ENCODE data around the gene KLHL42. TPM values are rescaled to one million over a fixed set of nuclear protein-coding genes. Genes with fewer than 3 reads are reported as not detected.

The KLHL42 gene
- total and polyA plus RNA-seq, 10 of the 15 experiments (the other 5 are each of a cell fraction or from before 2014, with no cell fraction given): 2.1 to 18.2 (median 13.1) TPM

DNA sequence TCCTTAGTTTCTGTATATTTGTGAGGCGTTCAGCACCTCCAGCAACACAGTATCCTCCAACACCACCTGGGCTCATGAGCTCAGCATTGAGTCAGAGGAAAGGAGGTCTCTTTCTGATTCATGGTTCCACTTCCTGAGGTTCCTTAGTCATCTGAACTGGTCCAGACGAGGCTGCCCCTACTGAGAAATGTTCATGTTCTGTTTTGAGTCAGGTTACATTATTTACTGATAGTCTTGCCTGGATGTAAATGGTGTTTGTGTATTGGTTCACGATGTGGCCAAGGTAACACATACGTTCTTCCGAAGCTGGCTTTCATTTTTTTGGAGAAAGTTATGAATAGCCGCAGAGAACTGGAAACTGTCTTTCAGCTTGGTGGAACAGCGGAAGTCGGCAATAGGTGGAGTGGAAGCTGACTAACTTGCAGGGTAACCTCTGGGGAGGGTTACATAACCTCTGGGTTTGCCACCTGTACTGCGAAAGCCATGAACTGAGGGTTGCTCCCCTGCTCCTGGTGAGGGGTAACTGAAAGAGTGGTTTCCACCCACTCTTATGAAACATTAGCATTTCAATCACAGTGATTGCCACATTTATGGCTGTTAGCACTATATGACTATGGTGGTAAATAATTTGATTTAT, 42.2 kb downstream of the KLHL42 start:
- Histone ChIP-seq H4K20me1 (ENCODE audit: control insufficient read depth, insufficient read depth) (no peaks in the 10 kb centered on the region), H3K27ac (ENCODE audit: control insufficient read depth, insufficient read depth) (peak overlapping the region; percentile 0; the same call in 1 of the 2 replicates), H3K27me3 (replicated peaks in 1 of 2; ENCODE audit: control insufficient read depth in 2 of 2, insufficient read depth in 2 of 2, low read length in 1 of 2) (0 out of 4 replicates have a peak, but pooled peaks cover 0 to 2% of the 10 kb centered on the region in 2 experiments), H3K79me2 (ENCODE audit: control insufficient read depth, insufficient read depth, low read length) (no peaks in the 10 kb centered on the region), H2AFZ (ENCODE audit: control insufficient read depth, low read depth, low read length) (peak overlapping the region; percentile 57), H3K4me2 (ENCODE audit: control insufficient read depth, insufficient read depth) (peak overlapping the region; percentile 94), H3K9ac (ENCODE audit: control insufficient read depth, insufficient read depth, low read length) (no peak overlapping the region), H3K36me3 (ENCODE audit: control insufficient read depth in 2 of 2, insufficient read depth in 2 of 2, low read length in 1 of 2) (no peaks in the 10 kb centered on the region), H3K4me1 (ENCODE audit: control insufficient read depth, insufficient read depth, low read length) (peaks cover 34% of the 10 kb centered on the region), H3K9me3 (replicated peaks; ENCODE audit: control insufficient read depth, insufficient read depth, low read length) (no peaks in the 10 kb centered on the region), H3K4me3 (peak overlapping the region; percentile 5; the same call in 1 of the 2 replicates)
- BruUV-seq (replicated peaks): no TSS peak
- RAD21 ChIA-PET (ENCODE audit: unreplicated experiment): interaction anchor here (1.0 to 3.9 kb wide), 10 partner anchors 19 to 119 kb away, joined by 3 to 43 read pairs (median 5); partner anchors contain the start of genes KLHL42 and MANSC4
- SMC1A ChIA-PET (ENCODE audit: uncharacterized antibody, unreplicated experiment): interaction anchor here (0.5 to 4.6 kb wide), 16 partner anchors 11 to 1088 kb away, joined by 3 to 70 read pairs (median 3); no protein-coding TSS in a partner anchor
- in situ Hi-C loops (cut with MboI) (no loop called here), intact Hi-C loops (cut with micrococcal nuclease; ENCODE audit: unreplicated experiment) (loop anchor here (5.0 kb wide), 1 partner anchor 70 kb away; no protein-coding TSS in a partner anchor)
- 1% methylated on average over 9 of the region's 9 CpGs for WGBS (ENCODE audit: insufficient coverage, insufficient replicate concordance, low lambda C conversion rate, missing lambda C conversion rate)
- peak; percentile 69 for DNase-seq (ENCODE audit: low read depth, low spot score)
- POLR2A ChIA-PET: interaction anchor here (0.9 to 1.4 kb wide), 2 partner anchors 12 to 89 kb away, joined by 3 to 4 read pairs; no protein-coding TSS in a partner anchor
- CTCF ChIA-PET: interaction anchor here (0.6 to 5.5 kb wide), 35 partner anchors 8 to 1050 kb away, joined by 3 to 122 read pairs (median 5); no protein-coding TSS in a partner anchor
- peak; percentile 85 for ATAC-seq
- peak; percentile 90 for FAIRE-seq
- TF ChIP-seq PAX5 (IDR thresholded peaks at IDR 0.05; ENCODE audit: borderline replicate concordance, low read depth, low read length) (peak; percentile 31; the same call in 1 of the 2 replicates), CEBPB (IDR thresholded peaks at IDR 0.05; ENCODE audit: borderline replicate concordance in 1 of 2, low read depth in 2 of 2, low read length in 2 of 2) (no peak; a peak in 1 of 4 replicates), IKZF2 (IDR thresholded peaks at IDR 0.05) (peak; percentile 69 to 84), STAT3 (IDR thresholded peaks at IDR 0.05; ENCODE audit: low read depth, low read length) (no peak), ZNF217 (IDR thresholded peaks at IDR 0.05) (no peak), KLF5 (IDR thresholded peaks at IDR 0.05; ENCODE audit: partially characterized antibody) (no peak), FOXM1 (IDR thresholded peaks at IDR 0.05; ENCODE audit: low read depth, low read length) (peak; percentile 85), MEF2A (IDR thresholded peaks at IDR 0.05; ENCODE audit: insufficient read depth, low read depth, low read length) (0 out of 2 replicates have a peak, but pooled peaks have one; percentile 43), NFIC (IDR thresholded peaks at IDR 0.05; ENCODE audit: low read depth, low read length) (peak; percentile 89), CBX5 (IDR thresholded peaks at IDR 0.05; ENCODE audit: low read depth) (0 out of 2 replicates have a peak, but pooled peaks have one; percentile 41), ZBED1 (IDR thresholded peaks at IDR 0.05; ENCODE audit: borderline replicate concordance) (peak; percentile 75; the same call in 1 of the 2 replicates), DPF2 (IDR thresholded peaks at IDR 0.05) (peak; percentile 55; the same call in 1 of the 2 replicates), RCOR1 (conservative IDR thresholded peaks at IDR 0.05; ENCODE audit: low read depth, low read length) (0 out of 2 replicates have a peak, but pooled peaks have one; percentile 41), CREB1 (IDR thresholded peaks at IDR 0.05; ENCODE audit: low read depth) (peak; percentile 86), EED (IDR thresholded peaks at IDR 0.05; ENCODE audit: low read depth) (peak; percentile 91)
- TF ChIP-seq, protein P1, sequence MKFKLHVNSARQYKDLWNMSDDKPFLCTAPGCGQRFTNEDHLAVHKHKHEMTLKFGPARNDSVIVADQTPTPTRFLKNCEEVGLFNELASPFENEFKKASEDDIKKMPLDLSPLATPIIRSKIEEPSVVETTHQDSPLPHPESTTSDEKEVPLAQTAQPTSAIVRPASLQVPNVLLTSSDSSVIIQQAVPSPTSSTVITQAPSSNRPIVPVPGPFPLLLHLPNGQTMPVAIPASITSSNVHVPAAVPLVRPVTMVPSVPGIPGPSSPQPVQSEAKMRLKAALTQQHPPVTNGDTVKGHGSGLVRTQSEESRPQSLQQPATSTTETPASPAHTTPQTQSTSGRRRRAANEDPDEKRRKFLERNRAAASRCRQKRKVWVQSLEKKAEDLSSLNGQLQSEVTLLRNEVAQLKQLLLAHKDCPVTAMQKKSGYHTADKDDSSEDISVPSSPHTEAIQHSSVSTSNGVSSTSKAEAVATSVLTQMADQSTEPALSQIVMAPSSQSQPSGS (IDR thresholded peaks at IDR 0.05; ENCODE audit: low read length): peak; percentile 74; the same call in 1 of the 2 replicates
- TF ChIP-seq, protein P2, sequence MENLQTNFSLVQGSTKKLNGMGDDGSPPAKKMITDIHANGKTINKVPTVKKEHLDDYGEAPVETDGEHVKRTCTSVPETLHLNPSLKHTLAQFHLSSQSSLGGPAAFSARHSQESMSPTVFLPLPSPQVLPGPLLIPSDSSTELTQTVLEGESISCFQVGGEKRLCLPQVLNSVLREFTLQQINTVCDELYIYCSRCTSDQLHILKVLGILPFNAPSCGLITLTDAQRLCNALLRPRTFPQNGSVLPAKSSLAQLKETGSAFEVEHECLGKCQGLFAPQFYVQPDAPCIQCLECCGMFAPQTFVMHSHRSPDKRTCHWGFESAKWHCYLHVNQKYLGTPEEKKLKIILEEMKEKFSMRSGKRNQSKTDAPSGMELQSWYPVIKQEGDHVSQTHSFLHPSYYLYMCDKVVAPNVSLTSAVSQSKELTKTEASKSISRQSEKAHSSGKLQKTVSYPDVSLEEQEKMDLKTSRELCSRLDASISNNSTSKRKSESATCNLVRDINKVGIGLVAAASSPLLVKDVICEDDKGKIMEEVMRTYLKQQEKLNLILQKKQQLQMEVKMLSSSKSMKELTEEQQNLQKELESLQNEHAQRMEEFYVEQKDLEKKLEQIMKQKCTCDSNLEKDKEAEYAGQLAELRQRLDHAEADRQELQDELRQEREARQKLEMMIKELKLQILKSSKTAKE (IDR thresholded peaks at IDR 0.05; ENCODE audit: low read depth, poor library complexity, severe bottlenecking): peak; percentile 81
- TF ChIP-seq, protein P3, sequence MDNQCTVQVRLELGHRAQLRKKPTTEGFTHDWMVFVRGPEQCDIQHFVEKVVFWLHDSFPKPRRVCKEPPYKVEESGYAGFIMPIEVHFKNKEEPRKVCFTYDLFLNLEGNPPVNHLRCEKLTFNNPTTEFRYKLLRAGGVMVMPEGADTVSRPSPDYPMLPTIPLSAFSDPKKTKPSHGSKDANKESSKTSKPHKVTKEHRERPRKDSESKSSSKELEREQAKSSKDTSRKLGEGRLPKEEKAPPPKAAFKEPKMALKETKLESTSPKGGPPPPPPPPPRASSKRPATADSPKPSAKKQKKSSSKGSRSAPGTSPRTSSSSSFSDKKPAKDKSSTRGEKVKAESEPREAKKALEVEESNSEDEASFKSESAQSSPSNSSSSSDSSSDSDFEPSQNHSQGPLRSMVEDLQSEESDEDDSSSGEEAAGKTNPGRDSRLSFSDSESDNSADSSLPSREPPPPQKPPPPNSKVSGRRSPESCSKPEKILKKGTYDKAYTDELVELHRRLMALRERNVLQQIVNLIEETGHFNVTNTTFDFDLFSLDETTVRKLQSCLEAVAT (IDR thresholded peaks at IDR 0.05): no peak
